ENCODE data around the gene ABCC2.

DNA sequence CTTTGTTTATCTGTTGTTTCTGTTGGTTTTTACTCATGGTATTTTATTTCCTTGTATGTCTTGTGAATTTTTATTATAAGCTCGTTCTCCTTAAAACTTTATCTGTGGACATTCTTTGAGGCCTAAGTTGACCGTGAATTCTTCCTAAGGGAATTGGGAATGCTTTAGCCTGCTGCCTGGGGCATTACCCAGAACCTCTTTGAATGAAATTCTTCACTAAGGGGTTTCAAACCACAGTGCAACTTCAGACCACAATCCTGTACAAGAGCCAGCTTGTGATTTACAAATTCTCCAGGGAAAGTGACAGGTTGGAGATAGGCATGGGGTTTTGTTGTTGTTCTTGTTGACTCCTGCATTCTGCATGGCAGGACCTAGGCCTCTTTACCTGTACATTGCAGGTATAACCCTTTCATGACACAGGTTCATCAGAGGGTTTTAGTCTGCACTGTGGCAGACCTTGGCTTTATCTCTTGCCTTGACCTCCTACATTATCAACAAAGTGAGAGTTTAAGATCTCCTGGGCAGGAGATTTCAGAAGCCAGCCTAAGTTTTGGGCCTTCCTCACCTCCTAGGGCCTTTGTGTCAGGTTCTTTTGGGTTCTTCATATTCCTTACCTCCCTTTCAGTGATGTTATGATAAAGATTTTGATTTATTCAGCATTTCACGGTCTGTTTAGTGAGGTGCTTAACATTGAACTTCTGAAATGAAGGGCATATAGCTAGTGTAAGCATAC is 70.2 kb downstream of the ABCC2 start:
- TF ChIP-seq, protein P1, sequence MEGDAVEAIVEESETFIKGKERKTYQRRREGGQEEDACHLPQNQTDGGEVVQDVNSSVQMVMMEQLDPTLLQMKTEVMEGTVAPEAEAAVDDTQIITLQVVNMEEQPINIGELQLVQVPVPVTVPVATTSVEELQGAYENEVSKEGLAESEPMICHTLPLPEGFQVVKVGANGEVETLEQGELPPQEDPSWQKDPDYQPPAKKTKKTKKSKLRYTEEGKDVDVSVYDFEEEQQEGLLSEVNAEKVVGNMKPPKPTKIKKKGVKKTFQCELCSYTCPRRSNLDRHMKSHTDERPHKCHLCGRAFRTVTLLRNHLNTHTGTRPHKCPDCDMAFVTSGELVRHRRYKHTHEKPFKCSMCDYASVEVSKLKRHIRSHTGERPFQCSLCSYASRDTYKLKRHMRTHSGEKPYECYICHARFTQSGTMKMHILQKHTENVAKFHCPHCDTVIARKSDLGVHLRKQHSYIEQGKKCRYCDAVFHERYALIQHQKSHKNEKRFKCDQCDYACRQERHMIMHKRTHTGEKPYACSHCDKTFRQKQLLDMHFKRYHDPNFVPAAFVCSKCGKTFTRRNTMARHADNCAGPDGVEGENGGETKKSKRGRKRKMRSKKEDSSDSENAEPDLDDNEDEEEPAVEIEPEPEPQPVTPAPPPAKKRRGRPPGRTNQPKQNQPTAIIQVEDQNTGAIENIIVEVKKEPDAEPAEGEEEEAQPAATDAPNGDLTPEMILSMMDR (conservative IDR thresholded peaks at IDR 0.05 in 1 of 2, IDR thresholded peaks at IDR 0.05 in 1 of 2; ENCODE audit: low read depth in 1 of 2, low read length in 2 of 2): no peak
- no peak for TF ChIP-seq EZH2 (IDR thresholded peaks at IDR 0.05; ENCODE audit: low read length, missing control alignments)
